SK-N-SH (cell line): Measurements from ENCODE around the gene RBMS1. TPM values are rescaled to one million over a fixed set of nuclear protein-coding genes. Genes with fewer than 3 reads are reported as not detected.

Source experiments
- CTCF ChIA-PET: fragments of 300-600, 350-600 bp; formaldehyde crosslinking; extraction: SDS; loops from one replicate; lab custom pipeline; 2021; lab: Yijun Ruan, JAX
- POLR2A ChIA-PET: fragments of 350-600 bp; sonication (Branson Sonifier 250); formaldehyde crosslinking; extraction: SDS; loops from one replicate; lab custom pipeline; 2020; ENCODE audit warnings: antibody characterized with exemption, inconsistent platforms; lab: Yijun Ruan, JAX
- DNase-seq: peaks from one replicate; pipeline ENCODE4 v3.0.0; 2012
- H2AFZ ChIP-seq: fragments of 200-600 bp; sonication (generic); 2 replicates; pipeline ENCODE4 v1.8.1; 2016; ENCODE audit warnings: antibody characterized with exemption, mild to moderate bottlenecking, low read depth
- H3F3A ChIP-seq: fragments of 200-600 bp; sonication (generic); replicated peaks from 2 replicates; pipeline ENCODE3; 2016; ENCODE audit warnings: antibody characterized with exemption, mild to moderate bottlenecking; ENCODE audit not compliant: insufficient read depth
- H3K27ac ChIP-seq, 2 experiments: fragments of 200-500 bp in 1 of 2; fragments of 200-600 bp in 1 of 2; sonication (Bioruptor generic) in 1 of 2; sonication (generic), shearing (Covaris generic) in 1 of 2; 2 replicates each; pipeline versions ENCODE4 v1.5.1 to v1.6.1; 2014 to 2016; ENCODE audit warnings: low read depth in 2 of 2, inconsistent platforms in 1 of 2, low read length in 1 of 2, mild to moderate bottlenecking in 1 of 2, mixed read lengths in 1 of 2
- H3K27me3 ChIP-seq: fragments of 200-600 bp; sonication (generic), shearing (Covaris generic); 2 replicates; pipeline ENCODE4 v1.6.1; 2016; ENCODE audit warnings: mixed run types; ENCODE audit not compliant: insufficient read depth
- H3K36me3 ChIP-seq, 2 experiments: fragments of 200-500 bp in 1 of 2; fragments of 200-600 bp in 1 of 2; sonication (Bioruptor generic) in 1 of 2; sonication (generic) in 1 of 2; replicated peaks in 1 of 2; 2 replicates each; pipeline versions ENCODE3 to v1.5.1; 2014 to 2016; ENCODE audit warnings: low read length in 1 of 2, mild to moderate bottlenecking in 1 of 2; ENCODE audit not compliant: insufficient read depth in 2 of 2, control insufficient read depth in 1 of 2
- H3K4me1 ChIP-seq, 2 experiments: fragments of 200-500 bp in 1 of 2; fragments of 200-600 bp in 1 of 2; sonication (Bioruptor generic) in 1 of 2; sonication (generic), shearing (Covaris generic) in 1 of 2; 2 replicates each; pipeline versions ENCODE4 v1.5.1 to v1.6.1; 2014 to 2016; ENCODE audit warnings: low read depth in 1 of 2, low read length in 1 of 2, mixed run types in 1 of 2; ENCODE audit not compliant: insufficient read depth in 2 of 2, control insufficient read depth in 1 of 2
- H3K4me2 ChIP-seq: fragments of 200-600 bp; sonication (generic), shearing (Covaris generic); 2 replicates; pipeline ENCODE4 v1.6.1; 2017; ENCODE audit warnings: mixed run types
- H3K4me3 ChIP-seq, 2 experiments: fragments of 200-500 bp in 1 of 2; fragments of 200-600 bp in 1 of 2; sonication (Bioruptor generic) in 1 of 2; sonication (generic), shearing (Covaris generic) in 1 of 2; 2 replicates each; pipeline versions ENCODE4 v1.5.1 to v1.8.1; 2014 to 2016; ENCODE audit warnings: low read depth in 2 of 2, inconsistent platforms in 1 of 2, low read length in 1 of 2, mild to moderate bottlenecking in 1 of 2, mixed read lengths in 1 of 2, moderate library complexity in 1 of 2
- H3K79me2 ChIP-seq: fragments of 200-600 bp; sonication (generic); 2 replicates; pipeline ENCODE4 v1.8.1; 2017; ENCODE audit warnings: mild to moderate bottlenecking; ENCODE audit not compliant: insufficient read depth
- H3K9ac ChIP-seq: fragments of 200-600 bp; sonication (generic); 2 replicates; pipeline ENCODE4 v1.6.1; 2017; ENCODE audit warnings: mixed run types
- H3K9me2 ChIP-seq: fragments of 200-600 bp; sonication (generic); 2 replicates; pipeline ENCODE4 v1.6.1; 2017; ENCODE audit warnings: mixed run types
- H3K9me3 ChIP-seq: fragments of 200-600 bp; sonication (generic); 2 replicates; pipeline ENCODE4 v1.6.1; 2017; ENCODE audit warnings: mixed run types, mild to moderate bottlenecking, moderate library complexity
- H4K20me1 ChIP-seq: fragments of 200-600 bp; sonication (generic); 2 replicates; pipeline ENCODE4 v1.6.1; 2017; ENCODE audit warnings: mild to moderate bottlenecking, mixed run types; ENCODE audit not compliant: insufficient read depth
- ELF1 ChIP-seq: IDR thresholded peaks from 2 replicates; pipeline ENCODE4 v1.4.0; 2012
- EP300 ChIP-seq, 2 experiments: IDR thresholded peaks; 2 replicates each; pipeline versions ENCODE4 v1.4.0 to v1.6.1; 2012; ENCODE audit warnings: borderline replicate concordance in 1 of 2, low read depth in 1 of 2, low read length in 1 of 2
- FOSL2 ChIP-seq: IDR thresholded peaks from 2 replicates; pipeline ENCODE4 v1.4.0; 2012; ENCODE audit warnings: low read depth, mild to moderate bottlenecking, moderate library complexity, borderline replicate concordance
- FOXM1 ChIP-seq: IDR thresholded peaks from 2 replicates; pipeline ENCODE4 v1.4.0; 2012; ENCODE audit warnings: low read depth, mild to moderate bottlenecking
- GATA2 ChIP-seq: sonication (generic); formaldehyde crosslinking; IDR thresholded peaks from 2 replicates; pipeline ENCODE4 v1.5.0; 2020; ENCODE audit warnings: mild to moderate bottlenecking, missing genetic modification reagents
- IRF3 ChIP-seq: fragments of 150-350 bp; IDR thresholded peaks from 2 replicates; pipeline ENCODE4 v1.6.1; 2016; ENCODE audit warnings: mild to moderate bottlenecking, low read depth, low read length
- JUND ChIP-seq: IDR thresholded peaks from 2 replicates; pipeline ENCODE4 v1.4.0; 2012
- MEF2A ChIP-seq: IDR thresholded peaks from 2 replicates; pipeline ENCODE4 v1.4.0; 2012; ENCODE audit warnings: low read depth, borderline replicate concordance
- MXI1 ChIP-seq: IDR thresholded peaks from 2 replicates; pipeline ENCODE4 v1.6.1; 2012; ENCODE audit warnings: mild to moderate bottlenecking, low read depth, low read length, improper control_type of control experiment
- NFIC ChIP-seq: IDR thresholded peaks from 2 replicates; pipeline ENCODE4 v1.4.0; 2012; ENCODE audit warnings: borderline replicate concordance
- NRF1 ChIP-seq: IDR thresholded peaks from 2 replicates; pipeline ENCODE4 v1.6.1; 2012; ENCODE audit warnings: low read depth, mild to moderate bottlenecking, low read length
- PBX3 ChIP-seq: IDR thresholded peaks from 2 replicates; pipeline ENCODE4; 2012
- POLR2AphosphoS5 ChIP-seq: IDR thresholded peaks from 2 replicates; pipeline ENCODE4 v1.6.1; 2012; ENCODE audit warnings: low read depth, low read length
- RAD21 ChIP-seq: IDR thresholded peaks from 2 replicates; pipeline ENCODE4 v1.6.1; 2012; ENCODE audit warnings: mild to moderate bottlenecking, low read length
- RXRA ChIP-seq: IDR thresholded peaks from 2 replicates; pipeline ENCODE4 v1.4.0; 2012; ENCODE audit warnings: low read depth, mild to moderate bottlenecking, borderline replicate concordance
- SMC3 ChIP-seq: IDR thresholded peaks from 2 replicates; pipeline ENCODE4 v1.6.1; 2012; ENCODE audit warnings: low read depth, low read length, improper control_type of control experiment
- TCF12 ChIP-seq: IDR thresholded peaks from 2 replicates; pipeline ENCODE4 v1.4.0; 2012
- USF1 ChIP-seq: IDR thresholded peaks from 2 replicates; pipeline ENCODE4 v1.4.0; 2012; ENCODE audit warnings: low read depth, borderline replicate concordance
- YY1 ChIP-seq: IDR thresholded peaks from 2 replicates; pipeline ENCODE4 v1.4.0; 2012; ENCODE audit warnings: low read depth, mild to moderate bottlenecking
- ZBTB33 ChIP-seq: IDR thresholded peaks from 2 replicates; pipeline ENCODE4 v1.4.0; 2012; ENCODE audit warnings: low read depth, borderline replicate concordance
- WGBS: methylation state at CpG from one replicate; pipeline ENCODE4 v1.1.6; 2017; ENCODE audit warnings: low lambda C conversion rate; 5-methylcytosine and 5-hydroxymethylcytosine counted together
- polyA plus RNA-seq, 3 experiments: library from polyadenylated mRNA; depleted of rRNA; stranded (reverse); fragments of >200 nt; gene quantifications; 2 replicates each; pipeline ENCODE4 v1.2.3, GENCODE V29; 2012
- TF ChIP-seq, protein P1 (sequence below): fragments of 200-600 bp; sonication (generic); IDR thresholded peaks from 2 replicates; pipeline ENCODE4 v1.6.1; 2017; ENCODE audit warnings: antibody characterized with exemption, mild to moderate bottlenecking, moderate library complexity

The RBMS1 gene
- polyA plus RNA-seq, 1 of the 3 experiments (the other 2 are of a cell fraction), result 56.5 TPM

DNA sequence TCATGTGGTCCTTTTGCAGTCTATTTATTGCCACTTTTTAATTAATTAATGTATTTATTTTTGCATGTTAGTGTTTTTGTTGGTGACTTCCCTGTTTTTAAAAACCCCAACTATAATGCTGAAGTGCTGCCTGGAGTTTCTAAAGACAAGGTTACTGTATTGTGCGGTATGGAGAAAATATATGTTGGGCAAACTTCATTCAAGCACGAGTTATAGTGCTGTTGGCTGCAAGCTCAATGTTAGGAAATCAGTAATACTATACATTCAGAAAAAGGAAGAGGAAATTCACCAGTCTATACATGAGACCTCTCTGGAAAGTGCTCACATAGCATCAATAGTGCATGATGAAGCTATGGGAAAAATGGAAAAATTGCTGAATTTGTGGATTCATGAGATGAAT lies 15.4 kb upstream of the RBMS1 start:
- TF ChIP-seq SMC3 (no peak), NFIC (no peak), POLR2AphosphoS5 (no peak), ZBTB33 (no peak), RXRA (no peak), RAD21 (no peak), GATA2 (no peak), ELF1 (no peak), YY1 (no peak), NRF1 (no peak), MEF2A (no peak), JUND (no peak), EP300 (IDR thresholded peaks at IDR 0.05; ENCODE audit: borderline replicate concordance in 1 of 2, low read depth in 1 of 2, low read length in 1 of 2) (no peak), PBX3 (no peak), MXI1 (no peak)
- Histone ChIP-seq H3F3A (no peaks in the 10 kb centered on the region), H3K9me2 (no peaks in the 10 kb centered on the region), H3K4me1 (peaks cover 0 to 33% of the 10 kb centered on the region in 2 experiments; a peak in 2 of 4 replicates), H3K9me3 (no peaks in the 10 kb centered on the region), H3K4me3 (no peak overlapping the region), H3K4me2 (no peak overlapping the region), H3K36me3 (no peaks in the 10 kb centered on the region), H3K27ac (no peak overlapping the region; a peak in 1 of 4 replicates), H3K9ac (no peak overlapping the region), H4K20me1 (no peaks in the 10 kb centered on the region), H3K27me3 (no peaks in the 10 kb centered on the region), H2AFZ (no peak overlapping the region), H3K79me2 (no peaks in the 10 kb centered on the region)
- WGBS, result 91% methylated on average over 2 of the region's 2 CpGs
- ChIA-PET CTCF (interaction anchor here (0.9 kb wide), 1 partner anchor 29 kb away, joined by 3 read pairs; no protein-coding TSS in a partner anchor), POLR2A (no interaction called here)
- DNase-seq, result no peak

DNA sequence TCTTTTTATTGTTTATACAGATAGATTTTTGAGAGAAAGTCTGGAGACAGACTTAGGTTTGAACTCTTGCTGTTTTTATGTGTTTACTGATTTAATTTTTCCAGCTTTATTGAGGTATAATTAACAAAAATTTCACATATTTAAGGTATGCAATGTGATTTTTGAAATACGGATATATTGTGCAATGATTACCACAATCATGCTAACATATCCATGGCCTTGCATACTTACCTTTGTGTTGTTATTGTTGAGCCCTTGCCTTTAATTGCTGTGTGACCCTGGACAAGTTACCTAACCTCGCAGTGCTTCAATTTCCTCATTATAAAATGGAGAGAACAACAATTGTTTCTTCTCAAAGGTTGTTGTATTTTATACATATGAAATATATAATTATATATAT lies 13.9 kb upstream of the RBMS1 start:
- TF ChIP-seq, protein P1, sequence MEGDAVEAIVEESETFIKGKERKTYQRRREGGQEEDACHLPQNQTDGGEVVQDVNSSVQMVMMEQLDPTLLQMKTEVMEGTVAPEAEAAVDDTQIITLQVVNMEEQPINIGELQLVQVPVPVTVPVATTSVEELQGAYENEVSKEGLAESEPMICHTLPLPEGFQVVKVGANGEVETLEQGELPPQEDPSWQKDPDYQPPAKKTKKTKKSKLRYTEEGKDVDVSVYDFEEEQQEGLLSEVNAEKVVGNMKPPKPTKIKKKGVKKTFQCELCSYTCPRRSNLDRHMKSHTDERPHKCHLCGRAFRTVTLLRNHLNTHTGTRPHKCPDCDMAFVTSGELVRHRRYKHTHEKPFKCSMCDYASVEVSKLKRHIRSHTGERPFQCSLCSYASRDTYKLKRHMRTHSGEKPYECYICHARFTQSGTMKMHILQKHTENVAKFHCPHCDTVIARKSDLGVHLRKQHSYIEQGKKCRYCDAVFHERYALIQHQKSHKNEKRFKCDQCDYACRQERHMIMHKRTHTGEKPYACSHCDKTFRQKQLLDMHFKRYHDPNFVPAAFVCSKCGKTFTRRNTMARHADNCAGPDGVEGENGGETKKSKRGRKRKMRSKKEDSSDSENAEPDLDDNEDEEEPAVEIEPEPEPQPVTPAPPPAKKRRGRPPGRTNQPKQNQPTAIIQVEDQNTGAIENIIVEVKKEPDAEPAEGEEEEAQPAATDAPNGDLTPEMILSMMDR, result no peak
- TF ChIP-seq FOSL2, result no peak
- TF ChIP-seq USF1, result no peak
- no peak for TF ChIP-seq RAD21
- no peak for TF ChIP-seq POLR2AphosphoS5
- no peak for TF ChIP-seq ELF1
- TF ChIP-seq IRF3, result no peak
- TF ChIP-seq FOXM1, result no peak
- no peak for TF ChIP-seq MEF2A
- no peak for TF ChIP-seq EP300 (IDR thresholded peaks at IDR 0.05; ENCODE audit: borderline replicate concordance in 1 of 2, low read depth in 1 of 2, low read length in 1 of 2)
- no peak for TF ChIP-seq TCF12
- no peak for TF ChIP-seq NFIC
- POLR2A ChIA-PET, result no interaction called here
- peaks cover 0 to 24% of the 10 kb centered on the region in 2 experiments; a peak in 2 of 4 replicates for H3K4me1 ChIP-seq
- no peak overlapping the region for H3K27ac ChIP-seq
- H3K9me2 ChIP-seq, result no peaks in the 10 kb centered on the region
- no peaks in the 10 kb centered on the region for H3K27me3 ChIP-seq
- 57% methylated on average over 2 of the region's 2 CpGs for WGBS
- CTCF ChIA-PET, result no interaction called here
- no peaks in the 10 kb centered on the region for H3K9me3 ChIP-seq
- H4K20me1 ChIP-seq, result no peaks in the 10 kb centered on the region
- no peaks in the 10 kb centered on the region for H3K79me2 ChIP-seq
- no peak for DNase-seq
- no peak overlapping the region for H3K4me3 ChIP-seq
- H3K9ac ChIP-seq, result no peak overlapping the region
- H3K36me3 ChIP-seq, result no peaks in the 10 kb centered on the region
- no peak overlapping the region for H2AFZ ChIP-seq
- H3K4me2 ChIP-seq, result no peak overlapping the region
- H3F3A ChIP-seq, result no peaks in the 10 kb centered on the region
